OCI-LY3 (cell line): Measurements from ENCODE around the gene ADAP1.

Experiments
- H2AFZ ChIP-seq: fragments of 200-600, 300-600 bp; shearing (Covaris generic); 2 replicates; pipeline ENCODE4 v1.6.0; 2014; ENCODE audit warnings: antibody characterized with exemption, low read depth, low read length
- H3K27ac ChIP-seq: fragments of 200-600, 300-600 bp; sonication (generic); 2 replicates; pipeline ENCODE4 v1.5.1; 2014; ENCODE audit warnings: mild to moderate bottlenecking, low read length, moderate library complexity, mixed read lengths
- H3K27me3 ChIP-seq: fragments of 200-600, 300-600 bp; sonication (generic); 2 replicates; pipeline ENCODE4 v1.6.1; 2014; ENCODE audit warnings: low read depth, low read length, mixed read lengths
- H3K36me3 ChIP-seq: fragments of 200-600, 300-600 bp; sonication (generic); replicated peaks from 2 replicates; pipeline ENCODE3; 2014; ENCODE audit warnings: low read depth, low read length, mixed read lengths
- H3K4me1 ChIP-seq: fragments of 300-600, 200-600 bp; sonication (generic); 2 replicates; pipeline ENCODE4 v1.6.1; 2014; ENCODE audit warnings: low read length, mixed read lengths
- H3K4me2 ChIP-seq: fragments of 200-600, 300-600 bp; sonication (generic); 2 replicates; pipeline ENCODE4 v1.6.1; 2014; ENCODE audit warnings: low read length, mixed read lengths
- H3K4me3 ChIP-seq: fragments of 300-600, 200-600 bp; sonication (generic); 2 replicates; pipeline ENCODE4 v1.5.1; 2014; ENCODE audit warnings: antibody characterized with exemption, mild to moderate bottlenecking, low read length, moderate library complexity
- H3K79me2 ChIP-seq: fragments of 300-600, 200-600 bp; shearing (Covaris generic); 2 replicates; pipeline ENCODE4 v1.6.1; 2014; ENCODE audit warnings: mild to moderate bottlenecking, low read length, mixed read lengths
- H3K9ac ChIP-seq: fragments of 300-600, 200-600 bp; shearing (Covaris generic); 2 replicates; pipeline ENCODE4 v1.6.0; 2014; ENCODE audit warnings: mild to moderate bottlenecking, low read length, moderate library complexity
- H3K9me3 ChIP-seq: fragments of 200-600, 300-600 bp; shearing (Covaris generic); 2 replicates; pipeline ENCODE4 v1.6.1; 2014; ENCODE audit warnings: low read length, mixed read lengths; ENCODE audit not compliant: insufficient read depth
- H4K20me1 ChIP-seq: fragments of 200-600, 300-600 bp; sonication (generic); 2 replicates; pipeline ENCODE4 v1.6.1; 2016; ENCODE audit warnings: low read length, mixed read lengths; ENCODE audit not compliant: insufficient read depth
- EZH2phosphoT487 ChIP-seq: fragments of 200-600 bp; shearing (Covaris generic); IDR thresholded peaks from 2 replicates; pipeline ENCODE4 v1.6.1; 2018; ENCODE audit warnings: antibody characterized with exemption, mixed run types, low read depth
- TF ChIP-seq, protein P1 (sequence below): fragments of 200-600, 300-600 bp; sonication (generic); IDR thresholded peaks from 2 replicates; pipeline ENCODE4 v1.5.1; 2014; ENCODE audit warnings: antibody characterized with exemption, low read length, low read depth

The ADAP1 gene

GRCh38 chr7:935164-935873, 19.2 kb downstream of the ADAP1 start:
- H3K27ac ChIP-seq, result peak overlapping the region; percentile 73
- TF ChIP-seq, protein P1, sequence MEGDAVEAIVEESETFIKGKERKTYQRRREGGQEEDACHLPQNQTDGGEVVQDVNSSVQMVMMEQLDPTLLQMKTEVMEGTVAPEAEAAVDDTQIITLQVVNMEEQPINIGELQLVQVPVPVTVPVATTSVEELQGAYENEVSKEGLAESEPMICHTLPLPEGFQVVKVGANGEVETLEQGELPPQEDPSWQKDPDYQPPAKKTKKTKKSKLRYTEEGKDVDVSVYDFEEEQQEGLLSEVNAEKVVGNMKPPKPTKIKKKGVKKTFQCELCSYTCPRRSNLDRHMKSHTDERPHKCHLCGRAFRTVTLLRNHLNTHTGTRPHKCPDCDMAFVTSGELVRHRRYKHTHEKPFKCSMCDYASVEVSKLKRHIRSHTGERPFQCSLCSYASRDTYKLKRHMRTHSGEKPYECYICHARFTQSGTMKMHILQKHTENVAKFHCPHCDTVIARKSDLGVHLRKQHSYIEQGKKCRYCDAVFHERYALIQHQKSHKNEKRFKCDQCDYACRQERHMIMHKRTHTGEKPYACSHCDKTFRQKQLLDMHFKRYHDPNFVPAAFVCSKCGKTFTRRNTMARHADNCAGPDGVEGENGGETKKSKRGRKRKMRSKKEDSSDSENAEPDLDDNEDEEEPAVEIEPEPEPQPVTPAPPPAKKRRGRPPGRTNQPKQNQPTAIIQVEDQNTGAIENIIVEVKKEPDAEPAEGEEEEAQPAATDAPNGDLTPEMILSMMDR, result no peak
- TF ChIP-seq EZH2phosphoT487, result no peak
- H3K4me2 ChIP-seq, result peak overlapping the region; percentile 91

GRCh38 chr7:934469-935163, 19.9 kb downstream of the ADAP1 start:
- Histone ChIP-seq H4K20me1 (no peaks in the 10 kb centered on the region), H3K4me3 (peak overlapping the region; percentile 72), H3K4me1 (peaks cover 28% of the 10 kb centered on the region), H3K4me2 (peak overlapping the region; percentile 91), H3K36me3 (no peaks in the 10 kb centered on the region), H3K9me3 (no peaks in the 10 kb centered on the region), H3K9ac (peak overlapping the region; percentile 17; the same call in 1 of the 2 replicates), H3K27me3 (peaks cover under 1% of the 10 kb centered on the region; the same call in 1 of the 2 replicates), H2AFZ (no peak overlapping the region), H3K27ac (no peak overlapping the region), H3K79me2 (no peaks in the 10 kb centered on the region)
- TF ChIP-seq, protein P1, result no peak
- TF ChIP-seq EZH2phosphoT487, result no peak

More at GRCh38 chr7:935164-935873, 19.2 kb downstream of the ADAP1 start:
- H4K20me1 ChIP-seq, result no peaks in the 10 kb centered on the region
- no peaks in the 10 kb centered on the region; the same call in 1 of the 2 replicates for H3K27me3 ChIP-seq
- peak overlapping the region; percentile 42; the same call in 1 of the 2 replicates for H3K9ac ChIP-seq
- no peaks in the 10 kb centered on the region for H3K79me2 ChIP-seq
- no peak overlapping the region for H2AFZ ChIP-seq
- H3K4me1 ChIP-seq, result peaks cover 27% of the 10 kb centered on the region
- H3K36me3 ChIP-seq, result peaks cover under 1% of the 10 kb centered on the region
- peaks cover 3% of the 10 kb centered on the region; the same call in 1 of the 2 replicates for H3K9me3 ChIP-seq
- peak overlapping the region; percentile 72 for H3K4me3 ChIP-seq

- no peak for TF ChIP-seq EZH2phosphoT487
- TF ChIP-seq, protein P1, result no peak
- Histone ChIP-seq H3K4me3 (no peak overlapping the region), H3K27ac (no peak overlapping the region), H3K9me3 (no peaks in the 10 kb centered on the region), H3K4me1 (peaks cover 32% of the 10 kb centered on the region), H3K9ac (no peak overlapping the region), H3K79me2 (no peaks in the 10 kb centered on the region), H3K36me3 (no peaks in the 10 kb centered on the region), H3K27me3 (peaks cover 11% of the 10 kb centered on the region; the same call in 1 of the 2 replicates), H3K4me2 (no peak overlapping the region), H4K20me1 (no peaks in the 10 kb centered on the region), H2AFZ (no peak overlapping the region)
These were observed 21.9 kb downstream of the ADAP1 start for GRCh38 chr7:932651-932975.
